Spleen (tissue), 7 donors: ENCODE data around the gene PLSCR4.

ENCODE experiments used
- CTCF ChIP-seq, 11 experiments: fragments of 200-600 bp in 7 of 11; fragments of 450-650 bp in 4 of 11; sonication (generic) in 4 of 11; IDR thresholded peaks in 8 of 11; conservative IDR thresholded peaks in 3 of 11; 1 replicate in 7 of 11; 2 replicates in 4 of 11; pipeline versions ENCODE4 v1.4.0 to v1.8.0; 2016 to 2021; ENCODE audit warnings: antibody characterized with exemption in 11 of 11, inconsistent platforms in 4 of 11, mild to moderate bottlenecking in 1 of 11
- POLR2A ChIP-seq, 3 donors: fragments of 450-650 bp; IDR thresholded peaks; one replicate each; pipeline ENCODE4 v1.5.1; 2017; ENCODE audit warnings: antibody characterized with exemption in 3 of 3, mild to moderate bottlenecking in 1 of 3
- POLR2AphosphoS5 ChIP-seq, 3 donors: sonication (generic); formaldehyde crosslinking; IDR thresholded peaks; one replicate each; pipeline ENCODE4 v1.5.1; 2017; ENCODE audit warnings: antibody characterized with exemption in 3 of 3
- donor health status: DM: no; HTN: no; CAD: no; lungs with moderate emphysema.
- donor health status: DM: no; HTN: no; CAD: no.
- donor health status: DM: no; HTN: no; CAD: no.

GRCh38 chr3:146203776-146204175, 47.1 kb downstream of the PLSCR4 start:
- TF ChIP-seq POLR2A (IDR thresholded peaks at IDR 0.05) (no peak), CTCF (IDR thresholded peaks at IDR 0.05 in 8 of 11, conservative IDR thresholded peaks at IDR 0.05 in 3 of 11) (no peak), POLR2AphosphoS5 (IDR thresholded peaks at IDR 0.05) (no peak)
